GM12891 (cell line): Measurements from ENCODE around the gene MICALL2.

Source experiments
- DNase-seq: peaks from one replicate; pipeline ENCODE4 v3.0.0; 2011; ENCODE audit warnings: low spot score; ENCODE audit not compliant: insufficient read length
- FAIRE-seq: peaks from 2 replicates; lab custom pipeline; 2011; peaks lifted over from hg19 to GRCh38; lab: Jason Lieb, UNC
- PAX5 ChIP-seq: IDR thresholded peaks from 2 replicates; pipeline ENCODE4 v1.6.1; 2011; ENCODE audit warnings: low read length, moderate library complexity, mild to moderate bottlenecking; ENCODE audit not compliant: insufficient read depth, severe bottlenecking
- POLR2A ChIP-seq: IDR thresholded peaks from 2 replicates; pipeline ENCODE4 v1.6.1; 2011; ENCODE audit warnings: low read depth, low read length, control low read depth
- POLR2AphosphoS5 ChIP-seq: IDR thresholded peaks from 2 replicates; pipeline ENCODE4 v1.6.1; 2011; ENCODE audit warnings: low read depth, low read length, control low read depth
- POU2F2 ChIP-seq: IDR thresholded peaks from 2 replicates; pipeline ENCODE4 v1.6.1; 2011; ENCODE audit warnings: low read depth, mild to moderate bottlenecking, control low read depth, low read length, moderate library complexity
- SPI1 ChIP-seq: IDR thresholded peaks from 2 replicates; pipeline ENCODE4 v1.6.1; 2011; ENCODE audit warnings: low read depth, low read length, control low read depth
- TAF1 ChIP-seq: IDR thresholded peaks from 2 replicates; pipeline ENCODE4 v1.6.1; 2011; ENCODE audit warnings: low read depth, low read length, control low read depth

Gene MICALL2

GRCh38 chr7:1410992-1411391 lies 48.3 kb downstream of the MICALL2 start:
- TF ChIP-seq POLR2A (no peak), TAF1 (no peak), POLR2AphosphoS5 (no peak), POU2F2 (no peak), PAX5 (no peak), SPI1 (no peak)
- DNase-seq (no peak), FAIRE-seq (no peak)

- no peak for DNase-seq
- FAIRE-seq: no peak
- TF ChIP-seq POLR2A (no peak), TAF1 (no peak), POLR2AphosphoS5 (no peak), PAX5 (no peak), POU2F2 (no peak), SPI1 (no peak)
Measured at GRCh38 chr7:1409555-1409954, 49.7 kb downstream of the MICALL2 start.

- TF ChIP-seq SPI1 (no peak), POLR2A (no peak), POLR2AphosphoS5 (no peak), TAF1 (no peak), POU2F2 (no peak), PAX5 (no peak)
- DNase-seq: no peak
- FAIRE-seq: no peak
Measured at GRCh38 chr7:1408466-1408865, 50.8 kb downstream of the MICALL2 start.

DNA sequence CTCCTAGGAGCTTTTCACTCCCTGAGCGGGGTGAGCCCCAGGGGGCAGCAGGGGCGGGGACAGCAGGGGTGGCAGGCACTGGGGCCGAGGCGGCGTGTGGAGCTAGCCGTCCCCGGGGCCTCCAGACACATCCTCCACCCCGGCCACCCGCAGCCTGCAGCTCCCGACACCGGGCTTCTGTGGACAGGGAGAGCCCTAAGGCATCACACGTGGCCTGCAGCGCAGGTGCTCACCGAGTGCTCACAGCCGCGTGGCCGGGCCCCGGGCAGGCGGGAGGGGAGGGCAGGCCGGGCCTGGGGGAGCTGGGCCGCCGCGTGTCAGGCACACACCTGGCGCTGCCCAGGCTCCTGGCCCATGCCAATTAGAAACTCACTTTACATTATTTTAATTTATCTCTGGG lies 51.4 kb downstream of the MICALL2 start:
- no peak for TF ChIP-seq POU2F2
- DNase-seq: no peak
- FAIRE-seq: no peak

- no peak for DNase-seq
- no peak for FAIRE-seq
- TF ChIP-seq POLR2A (no peak), PAX5 (no peak), SPI1 (no peak)
Measured at GRCh38 chr7:1404898-1405548, 54.2 kb downstream of the MICALL2 start.

GRCh38 chr7:1404460-1404809 lies 54.8 kb downstream of the MICALL2 start:
- TF ChIP-seq POLR2AphosphoS5: no peak
- TF ChIP-seq TAF1: no peak
- TF ChIP-seq PAX5: no peak
- no peak for TF ChIP-seq POU2F2
- TF ChIP-seq POLR2A: no peak
- TF ChIP-seq SPI1: no peak
- FAIRE-seq (no peak), DNase-seq (no peak)

DNA sequence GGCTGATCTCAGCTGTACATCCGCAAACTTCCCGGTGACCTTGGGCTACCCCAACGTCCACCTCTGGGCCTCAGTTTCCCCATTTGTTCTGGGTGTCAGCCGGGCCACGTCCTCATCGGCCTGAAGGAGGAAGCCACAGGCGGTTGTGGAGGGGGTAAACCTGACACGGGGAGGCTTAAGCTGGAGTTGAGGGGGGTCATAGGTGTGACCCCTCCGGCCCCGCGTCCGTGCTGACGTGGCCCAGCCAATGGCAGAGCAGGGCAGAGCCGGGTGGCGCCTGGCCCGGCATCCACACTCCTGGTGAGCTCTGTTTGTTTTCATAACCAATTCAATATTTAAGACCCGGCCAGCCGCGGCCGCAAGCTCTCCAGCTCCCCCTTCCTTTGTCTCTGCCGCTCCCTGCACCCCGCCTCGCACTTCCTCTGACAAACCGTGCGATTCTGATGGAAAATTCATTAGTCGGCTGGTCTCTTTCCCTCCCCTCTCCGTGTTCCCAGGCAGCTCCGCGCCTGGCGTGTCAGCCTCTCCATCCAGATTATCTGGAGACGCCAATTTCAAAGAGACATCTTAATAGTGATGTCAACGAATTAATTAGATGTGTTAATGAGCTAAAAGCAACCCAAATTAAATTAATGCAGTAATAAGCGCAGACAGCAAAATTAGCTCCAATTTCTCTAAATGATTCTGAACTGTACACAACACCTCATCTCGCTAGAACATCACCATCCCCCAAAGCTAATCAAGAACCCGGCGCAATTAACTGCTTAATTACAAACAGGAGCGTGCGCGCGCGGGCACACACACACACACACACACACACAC lies 55.4 kb downstream of the MICALL2 start:
- DNase-seq (no peak), FAIRE-seq (no peak)
- no peak for TF ChIP-seq POU2F2
- no peak for TF ChIP-seq SPI1

GRCh38 chr7:1402791-1403637 lies 56.3 kb downstream of the MICALL2 start:
- DNase-seq (no peak), FAIRE-seq (no peak)
- no peak for TF ChIP-seq TAF1
- TF ChIP-seq POLR2AphosphoS5: no peak
- no peak for TF ChIP-seq PAX5
- TF ChIP-seq POU2F2: no peak
- TF ChIP-seq POLR2A: no peak
- no peak for TF ChIP-seq SPI1

- no peak for FAIRE-seq
- no peak for DNase-seq
- no peak for TF ChIP-seq POLR2A
- TF ChIP-seq POU2F2: no peak
Measured at GRCh38 chr7:1402110-1402790, 57.0 kb downstream of the MICALL2 start.
